HepG2 (cell line): Measurements from ENCODE around the gene IVL. TPM values are rescaled to one million over a fixed set of nuclear protein-coding genes. Genes with fewer than 3 reads are reported as not detected.

ENCODE experiments used
- ATAC-seq: fragments of 200-7000 bp; cut with Tn5 transposase; 3 replicates; pipeline ENCODE4 v1.9.1; 2020; ENCODE audit warnings: mild to moderate bottlenecking, moderate library complexity
- BruUV-seq: library from RNA; stranded (reverse); fragments of 400-500 nt; replicated peaks from 2 replicates; lab custom pipeline; 2021; lab: Mats Ljungman, UMichigan
- CTCF ChIA-PET: fragments of 300-600 bp; formaldehyde crosslinking; extraction: SDS; loops from one replicate; lab custom pipeline; 2021; ENCODE audit warnings: low total read pairs, inconsistent platforms, low intra/inter-chr PET ratio; lab: Yijun Ruan, JAX
- POLR2A ChIA-PET: fragments of 350-600 bp; sonication (Branson Sonifier 250); formaldehyde crosslinking; loops from one replicate; lab custom pipeline; 2020; ENCODE audit warnings: antibody characterized with exemption, inconsistent platforms; lab: Yijun Ruan, JAX
- DNase-seq: peaks from one replicate; pipeline ENCODE4 v3.0.0-alpha.2; 2015; ENCODE audit warnings: low spot score
- FAIRE-seq: peaks from 3 replicates; lab custom pipeline; 2011; peaks lifted over from hg19 to GRCh38; lab: Jason Lieb, UNC
- H2AFZ ChIP-seq: one replicate; pipeline ENCODE4 v1.6.1; 2011; ENCODE audit warnings: low read length, inconsistent platforms
- H3K27ac ChIP-seq: fragments of 300-600 bp; 3 replicates; pipeline ENCODE4 v1.8.0; 2011; ENCODE audit warnings: mixed run types, mild to moderate bottlenecking, mixed read lengths, low read length, inconsistent platforms; ENCODE audit not compliant: insufficient read depth; ENCODE audit errors: extremely low read length
- H3K27me3 ChIP-seq, 2 experiments: fragments of 200-600 bp in 1 of 2; 2 replicates in 1 of 2; 3 replicates in 1 of 2; pipeline versions ENCODE4 v1.6.0 to v1.8.0; 2011; ENCODE audit warnings: low read length in 2 of 2, mild to moderate bottlenecking in 2 of 2, moderate library complexity in 2 of 2, inconsistent platforms in 1 of 2; ENCODE audit not compliant: insufficient read depth in 2 of 2, control insufficient read depth in 1 of 2
- H3K36me3 ChIP-seq, 2 experiments: fragments of 200-600 bp in 1 of 2; replicated peaks in 1 of 2; 2 replicates in 1 of 2; 3 replicates in 1 of 2; pipeline versions ENCODE4 v1.5.1 to v1.8.0; 2011; ENCODE audit warnings: low read length in 2 of 2, inconsistent platforms in 1 of 2; ENCODE audit not compliant: insufficient read depth in 2 of 2, control insufficient read depth in 1 of 2
- H3K4me1 ChIP-seq: 2 replicates; pipeline ENCODE4 v1.5.1; 2012; ENCODE audit warnings: low read length, inconsistent platforms; ENCODE audit not compliant: insufficient read depth
- H3K4me2 ChIP-seq: 2 replicates; pipeline ENCODE4 v1.6.0; 2011; ENCODE audit warnings: low read depth, low read length, inconsistent platforms
- H3K4me3 ChIP-seq, 3 experiments: fragments of 200-600 bp in 1 of 3; sonication (generic), shearing (Covaris generic) in 1 of 3; replicated peaks in 1 of 3; 2 replicates each; pipeline ENCODE4 v1.5.1; 2011 to 2016; ENCODE audit warnings: low read length in 3 of 3, inconsistent platforms in 2 of 3, low read depth in 2 of 3, mild to moderate bottlenecking in 2 of 3, control low read depth in 1 of 3, mixed read lengths in 1 of 3; ENCODE audit not compliant: insufficient read depth in 1 of 3
- H3K79me2 ChIP-seq: one replicate; pipeline ENCODE4 v1.6.1; 2011; ENCODE audit warnings: low read length, inconsistent platforms; ENCODE audit not compliant: insufficient read depth
- H3K9ac ChIP-seq: 2 replicates; pipeline ENCODE4 v1.6.0; 2011; ENCODE audit warnings: mild to moderate bottlenecking, low read depth, low read length, inconsistent platforms; ENCODE audit not compliant: insufficient read depth
- H3K9me3 ChIP-seq: 2 replicates; pipeline ENCODE4 v1.5.1; 2012; ENCODE audit warnings: mild to moderate bottlenecking, low read length
- H4K20me1 ChIP-seq: 2 replicates; pipeline ENCODE4 v1.6.0; 2011; ENCODE audit warnings: inconsistent platforms, mild to moderate bottlenecking, low read length, moderate library complexity; ENCODE audit not compliant: insufficient read depth
- ATRX ChIP-seq: sonication (generic); formaldehyde crosslinking; IDR thresholded peaks from 2 replicates; pipeline ENCODE4 v1.4.0; 2020; ENCODE audit warnings: missing genetic modification reagents, borderline replicate concordance
- BRCA1 ChIP-seq: sonication (generic); formaldehyde crosslinking; IDR thresholded peaks from 2 replicates; pipeline ENCODE4 v1.4.0; 2020; ENCODE audit warnings: missing genetic modification reagents
- CBX5 ChIP-seq: sonication (generic); formaldehyde crosslinking; IDR thresholded peaks from 2 replicates; pipeline ENCODE4 v1.4.0; 2020; ENCODE audit warnings: missing genetic modification reagents, borderline replicate concordance
- DDIT3 ChIP-seq: sonication (generic); formaldehyde crosslinking; IDR thresholded peaks from 2 replicates; pipeline ENCODE4 v1.4.0; 2020; ENCODE audit warnings: mild to moderate bottlenecking, missing genetic modification reagents
- EHMT2 ChIP-seq: fragments of 200-600 bp; sonication (generic); IDR thresholded peaks from 2 replicates; pipeline ENCODE4 v1.7.0; 2017; ENCODE audit warnings: antibody characterized with exemption, low read depth, low read length, borderline replicate concordance
- ISL2 ChIP-seq: sonication (generic); formaldehyde crosslinking; IDR thresholded peaks from 2 replicates; pipeline ENCODE4 v1.5.0; 2020; ENCODE audit warnings: missing genetic modification reagents
- MED13 ChIP-seq: sonication (generic); formaldehyde crosslinking; IDR thresholded peaks from 2 replicates; pipeline ENCODE4 v1.5.0; 2020; ENCODE audit warnings: missing genetic modification reagents
- MXD4 ChIP-seq: IDR thresholded peaks from 2 replicates; pipeline ENCODE4 v1.6.1; 2016; ENCODE audit warnings: mild to moderate bottlenecking, missing biosample characterization, missing genetic modification reagents
- NFRKB ChIP-seq: fragments of 450-650 bp; IDR thresholded peaks from 2 replicates; pipeline ENCODE4 v1.6.1; 2017
- REPIN1 ChIP-seq: sonication (generic); formaldehyde crosslinking; IDR thresholded peaks from 2 replicates; pipeline ENCODE4 v1.8.0; 2022; ENCODE audit warnings: missing genetic modification reagents, low read depth, mild to moderate bottlenecking, borderline replicate concordance
- SOX6 ChIP-seq, 2 experiments: fragments of 450-650 bp in 1 of 2; sonication (generic) in 1 of 2; formaldehyde crosslinking in 1 of 2; IDR thresholded peaks; 2 replicates each; pipeline versions ENCODE4 v1.4.0 to v1.6.1; 2017 to 2020; ENCODE audit warnings: antibody characterized with exemption in 1 of 2, mild to moderate bottlenecking in 1 of 2, missing genetic modification reagents in 1 of 2
- TARDBP ChIP-seq: sonication (generic); formaldehyde crosslinking; IDR thresholded peaks from 2 replicates; pipeline ENCODE4 v1.8.0; 2022; ENCODE audit warnings: mild to moderate bottlenecking, missing genetic modification reagents
- TCF12 ChIP-seq, 2 experiments: fragments of 450-650 bp in 1 of 2; sonication (generic) in 1 of 2; formaldehyde crosslinking in 1 of 2; IDR thresholded peaks; 2 replicates each; pipeline versions ENCODE4 v1.6.1 to v1.8.0; 2017 to 2022; ENCODE audit warnings: antibody characterized with exemption in 1 of 2, mild to moderate bottlenecking in 1 of 2, missing genetic modification reagents in 1 of 2, moderate library complexity in 1 of 2
- USF2 ChIP-seq, 2 experiments: sonication (generic) in 1 of 2; formaldehyde crosslinking in 1 of 2; IDR thresholded peaks; 2 replicates each; pipeline versions ENCODE4 v1.5.1 to v1.6.1; 2011 to 2020; ENCODE audit warnings: borderline replicate concordance in 1 of 2, low read depth in 1 of 2, low read length in 1 of 2, mild to moderate bottlenecking in 1 of 2, missing genetic modification reagents in 1 of 2, moderate library complexity in 1 of 2
- ZFP36 ChIP-seq: fragments of 150-350 bp; IDR thresholded peaks from 2 replicates; pipeline ENCODE4 v1.6.1; 2018; ENCODE audit warnings: borderline replicate concordance, low read length, low read depth; ENCODE audit not compliant: partially characterized antibody
- ZNF263 ChIP-seq: sonication (generic); formaldehyde crosslinking; IDR thresholded peaks from 2 replicates; pipeline ENCODE4 v1.4.0; 2020; ENCODE audit warnings: missing genetic modification reagents
- ZNF382 ChIP-seq: sonication (generic); formaldehyde crosslinking; IDR thresholded peaks from 2 replicates; pipeline ENCODE4 v1.5.0; 2020; ENCODE audit warnings: missing genetic modification reagents, mild to moderate bottlenecking, borderline replicate concordance
- ZNF570 ChIP-seq: sonication (generic); formaldehyde crosslinking; IDR thresholded peaks from 2 replicates; pipeline ENCODE4 v1.4.0; 2020; ENCODE audit warnings: mild to moderate bottlenecking, missing genetic modification reagents, borderline replicate concordance
- ZNF772 ChIP-seq: sonication (generic); formaldehyde crosslinking; IDR thresholded peaks from 2 replicates; pipeline ENCODE4 v1.5.0; 2020; ENCODE audit warnings: mild to moderate bottlenecking, missing genetic modification reagents
- ZNF83 ChIP-seq: sonication (generic); formaldehyde crosslinking; IDR thresholded peaks from 2 replicates; pipeline ENCODE4 v1.4.0; 2020; ENCODE audit warnings: missing genetic modification reagents, mild to moderate bottlenecking, borderline replicate concordance
- WGBS: methylation state at CpG from one replicate; pipeline ENCODE4 v1.1.6; 2017; ENCODE audit warnings: low lambda C conversion rate; 5-methylcytosine and 5-hydroxymethylcytosine counted together
- in situ Hi-C: cut with HindIII; loops from 2 replicates; pipeline ENCODE4 v1.10.0; 2017; ENCODE audit warnings: low pct_unique_long_range_greater_than_20kb; ENCODE audit not compliant: extremely low pct_ligation_motif_present
- intact Hi-C: fragments of 100-400 bp; cut with micrococcal nuclease; formaldehyde crosslinking; loops from one replicate; pipeline ENCODE4 v1.10.0; 2022; ENCODE audit not compliant: unreplicated experiment
- polyA plus RNA-seq, 8 experiments: library from polyadenylated mRNA; depleted of rRNA in 3 of 8; stranded (reverse) in 7 of 8; unstranded in 1 of 8; fragments of >200 nt; fragmentation: Illumina TruSeq in 4 of 8; extraction: Trizol in 4 of 8; gene quantifications; 2 replicates each; pipeline versions ENCODE4 v1.2.1 to v1.2.3, GENCODE V29; 2011 to 2016; ENCODE audit warnings: low read depth in 4 of 8, missing spikeins in 1 of 8, mixed read lengths in 1 of 8; ENCODE audit not compliant: insufficient read depth in 1 of 8
- total RNA-seq, 5 experiments: library from RNA; depleted of rRNA; stranded (reverse); fragments of >200 nt; fragmentation: Illumina TruSeq; extraction: Trizol; gene quantifications; 2 replicates each; pipeline ENCODE4 v1.2.3, GENCODE V29; 2016; ENCODE audit warnings: low read depth in 1 of 5
- TF ChIP-seq, protein P1 (sequence below): sonication (generic); formaldehyde crosslinking; conservative IDR thresholded peaks from 2 replicates; pipeline ENCODE4 v1.8.0; 2022; ENCODE audit warnings: low read depth, missing genetic modification reagents

The IVL gene
- total and polyA plus RNA-seq, 2 of the 13 experiments (the other 11 are each of a cell fraction or from before 2014, with no cell fraction given): not detected

- no peak for TF ChIP-seq MXD4
- TF ChIP-seq DDIT3 (CRISPR knock-in tag): no peak
- TF ChIP-seq TARDBP: no peak
- no peak for TF ChIP-seq ATRX (CRISPR knock-in tag)
- no peak for TF ChIP-seq ZNF570 (CRISPR knock-in tag)
- no peak for TF ChIP-seq ZNF772 (CRISPR knock-in tag)
- no peak for TF ChIP-seq USF2 (IDR thresholded peaks at IDR 0.05; ENCODE audit: low read depth, low read length)
- TF ChIP-seq USF2 (CRISPR knock-in tag; IDR thresholded peaks at IDR 0.05; ENCODE audit: borderline replicate concordance): no peak
- TF ChIP-seq SOX6 (IDR thresholded peaks at IDR 0.05): no peak
- no peak for TF ChIP-seq SOX6 (CRISPR knock-in tag; IDR thresholded peaks at IDR 0.05)
- no peak for TF ChIP-seq ZNF263 (CRISPR knock-in tag)
- TF ChIP-seq BRCA1: no peak
Observed at GRCh38 chr1:152954436-152954835, 46.1 kb downstream of the IVL start (continued).

DNA sequence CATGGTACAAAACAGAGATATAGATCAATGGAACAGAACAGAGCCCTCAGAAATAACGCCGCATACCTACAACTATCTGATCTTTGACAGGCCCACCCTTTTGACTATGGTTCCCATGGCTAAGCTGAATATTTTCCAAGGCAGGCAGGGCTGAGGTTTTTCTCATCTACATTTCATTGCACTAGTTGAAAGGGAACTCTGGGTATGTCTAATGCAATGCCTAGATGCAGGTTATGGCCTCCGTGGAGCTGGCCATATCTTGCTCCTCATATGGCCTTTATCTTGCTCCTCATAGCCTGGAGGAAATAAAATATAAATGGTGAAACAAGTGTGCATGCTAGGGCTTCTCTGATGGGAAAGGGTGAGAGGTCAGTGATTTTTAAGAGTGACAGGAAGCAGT lies 49.2 kb downstream of the IVL start:
- Histone ChIP-seq H2AFZ (no peak overlapping the region), H3K4me1 (no peaks in the 10 kb centered on the region), H3K9me3 (no peaks in the 10 kb centered on the region), H3K27me3 (peaks cover 0 to 14% of the 10 kb centered on the region in 2 experiments; a peak in 1 of 5 replicates), H3K4me3 (no peak overlapping the region), H3K27ac (no peak overlapping the region), H3K4me2 (no peak overlapping the region), H3K36me3 (no peaks in the 10 kb centered on the region), H4K20me1 (no peaks in the 10 kb centered on the region), H3K9ac (no peak overlapping the region), H3K79me2 (no peaks in the 10 kb centered on the region)
- in situ Hi-C loops: no loop called here
- ChIA-PET POLR2A (no interaction called here), CTCF (no interaction called here)
- BruUV-seq: no TSS peak
- intact Hi-C loops: loop anchor here (10.0 kb wide), 1 partner anchor 63 kb away; no protein-coding TSS in a partner anchor
- WGBS: 3% methylated on average over 3 of the region's 3 CpGs
- FAIRE-seq (no peak), DNase-seq (no peak), ATAC-seq (no peak)
- TF ChIP-seq CBX5: no peak
- TF ChIP-seq MED13: no peak
- no peak for TF ChIP-seq ZFP36
- no peak for TF ChIP-seq ZNF83 (CRISPR knock-in tag)
- TF ChIP-seq, protein P1, sequence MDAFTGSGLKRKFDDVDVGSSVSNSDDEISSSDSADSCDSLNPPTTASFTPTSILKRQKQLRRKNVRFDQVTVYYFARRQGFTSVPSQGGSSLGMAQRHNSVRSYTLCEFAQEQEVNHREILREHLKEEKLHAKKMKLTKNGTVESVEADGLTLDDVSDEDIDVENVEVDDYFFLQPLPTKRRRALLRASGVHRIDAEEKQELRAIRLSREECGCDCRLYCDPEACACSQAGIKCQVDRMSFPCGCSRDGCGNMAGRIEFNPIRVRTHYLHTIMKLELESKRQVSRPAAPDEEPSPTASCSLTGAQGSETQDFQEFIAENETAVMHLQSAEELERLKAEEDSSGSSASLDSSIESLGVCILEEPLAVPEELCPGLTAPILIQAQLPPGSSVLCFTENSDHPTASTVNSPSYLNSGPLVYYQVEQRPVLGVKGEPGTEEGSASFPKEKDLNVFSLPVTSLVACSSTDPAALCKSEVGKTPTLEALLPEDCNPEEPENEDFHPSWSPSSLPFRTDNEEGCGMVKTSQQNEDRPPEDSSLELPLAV (CRISPR knock-in tag): no peak
- TF ChIP-seq REPIN1 (CRISPR knock-in tag): no peak
- TF ChIP-seq EHMT2: no peak
- TF ChIP-seq ISL2: no peak
- no peak for TF ChIP-seq ZNF382 (CRISPR knock-in tag)
- no peak for TF ChIP-seq NFRKB
- no peak for TF ChIP-seq TCF12 (IDR thresholded peaks at IDR 0.05)
- TF ChIP-seq TCF12 (CRISPR knock-in tag; IDR thresholded peaks at IDR 0.05): no peak
